Measurements from ENCODE around the gene CRYBG2. TPM values are rescaled to one million over a fixed set of nuclear protein-coding genes. Genes with fewer than 3 reads are reported as not detected.

The CRYBG2 gene
- total RNA-seq, 1 experiment from 2014 or later: 21.1 TPM

DNA sequence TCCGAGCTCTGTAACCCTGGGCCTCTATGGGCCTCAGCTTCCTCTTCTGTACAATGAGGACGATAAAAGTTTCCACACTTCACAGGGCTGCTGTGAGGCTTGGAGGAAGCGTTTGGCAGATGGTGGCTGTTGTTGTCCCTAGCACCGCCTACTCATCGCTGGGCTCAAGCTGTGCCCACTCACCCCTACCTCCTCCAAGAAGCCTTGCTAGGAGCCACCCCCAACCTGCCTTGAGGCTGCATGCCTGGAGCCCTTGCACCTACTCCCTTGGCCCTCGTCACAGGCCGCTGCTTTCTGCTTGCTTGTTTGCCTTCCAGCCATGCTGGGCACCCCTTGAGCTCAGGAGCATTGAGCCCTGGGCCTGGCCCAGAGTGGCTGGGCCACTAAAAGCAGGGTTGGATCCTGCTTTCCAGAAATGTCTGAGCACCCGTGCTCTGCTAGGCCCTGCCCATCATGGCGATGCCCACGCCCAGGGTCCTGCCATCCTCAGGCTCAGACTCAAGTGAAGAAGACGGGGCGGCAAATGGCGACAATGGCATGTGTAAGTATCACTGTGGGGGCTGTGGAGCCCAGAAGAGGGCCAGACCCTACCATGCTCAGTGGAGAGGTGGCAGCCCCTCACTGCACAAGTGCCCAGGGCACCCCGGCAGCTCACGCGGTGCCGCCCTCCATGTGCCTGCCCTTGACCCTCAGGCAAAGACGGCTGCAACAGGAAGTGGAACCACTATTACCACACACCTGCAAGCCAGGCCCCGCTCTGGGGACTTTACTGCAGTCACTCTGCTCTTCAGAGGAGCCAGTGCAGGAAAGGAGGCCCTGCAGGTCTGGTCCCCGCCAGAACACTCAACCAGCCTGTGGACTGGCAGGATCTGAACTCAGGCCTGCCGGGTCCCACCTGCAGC, 64.5 kb downstream of the CRYBG2 start (continued):
- no peak for TF ChIP-seq ZNF281 (CRISPR knock-in tag; IDR thresholded peaks at IDR 0.05)
- TF ChIP-seq MXD4 (CRISPR knock-in tag; IDR thresholded peaks at IDR 0.05; ENCODE audit: borderline replicate concordance): no peak
- no peak for TF ChIP-seq MLX (CRISPR knock-in tag; IDR thresholded peaks at IDR 0.05)
- no peak for TF ChIP-seq ZNF138 (CRISPR knock-in tag; conservative IDR thresholded peaks at IDR 0.05)
- no peak for TF ChIP-seq E2F1 (CRISPR knock-in tag; IDR thresholded peaks at IDR 0.05)

DNA sequence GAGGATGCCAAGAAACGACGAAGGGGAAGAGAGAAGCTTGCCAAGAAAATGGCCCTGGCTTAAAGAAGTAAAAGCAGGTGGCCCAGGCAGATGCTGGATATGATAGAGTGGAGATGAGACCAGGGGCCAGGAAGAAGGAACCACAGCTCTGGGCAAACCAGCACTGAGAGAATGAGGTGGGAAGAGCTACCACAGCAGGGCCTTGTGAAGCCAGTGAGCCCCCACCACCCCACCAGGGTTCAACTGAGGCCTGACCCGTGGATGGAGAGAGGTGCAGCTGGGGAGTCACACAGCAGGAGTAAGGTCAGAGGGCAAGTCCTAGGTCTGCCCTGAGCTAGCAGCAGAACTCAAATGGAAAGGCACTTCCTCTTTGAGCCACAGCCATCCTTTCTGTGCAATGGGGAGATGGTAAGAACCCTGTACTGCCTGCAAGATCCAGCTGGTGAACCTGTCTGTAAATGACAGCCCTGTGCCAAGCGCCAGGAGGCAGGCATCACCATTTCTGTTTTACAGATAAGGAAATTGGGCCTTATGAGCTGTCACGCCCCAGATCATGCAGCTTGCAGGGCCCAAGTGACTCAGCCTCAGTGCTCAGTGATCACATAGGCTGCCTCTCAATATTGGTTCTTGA, 65.5 kb downstream of the CRYBG2 start:
- Mint-ChIP-seq H3K27me3 (ENCODE audit: low read depth) (no peaks in the 10 kb centered on the region; the same call in 1 of the 2 replicates), H3K4me3 (no peak overlapping the region), H3K36me3 (no peaks in the 10 kb centered on the region), H3K27ac (no peak overlapping the region), H3K4me1 (peaks cover 30% of the 10 kb centered on the region), H3K9me3 (no peaks in the 10 kb centered on the region)
- ChIA-PET POLR2A (interaction anchor here (0.6 kb wide), 1 partner anchor 43 kb away, joined by 3 read pairs; no protein-coding TSS in a partner anchor), CTCF (interaction anchor here (0.9 to 11.1 kb wide), 10 partner anchors 9 to 252 kb away, joined by 3 to 306 read pairs (median 4); partner anchors contain the start of genes CATSPER4, CD52, CEP85 and SH3BGRL3)
- no peak for TF ChIP-seq ZNF138 (CRISPR knock-in tag; conservative IDR thresholded peaks at IDR 0.05)
- TF ChIP-seq, protein P1, sequence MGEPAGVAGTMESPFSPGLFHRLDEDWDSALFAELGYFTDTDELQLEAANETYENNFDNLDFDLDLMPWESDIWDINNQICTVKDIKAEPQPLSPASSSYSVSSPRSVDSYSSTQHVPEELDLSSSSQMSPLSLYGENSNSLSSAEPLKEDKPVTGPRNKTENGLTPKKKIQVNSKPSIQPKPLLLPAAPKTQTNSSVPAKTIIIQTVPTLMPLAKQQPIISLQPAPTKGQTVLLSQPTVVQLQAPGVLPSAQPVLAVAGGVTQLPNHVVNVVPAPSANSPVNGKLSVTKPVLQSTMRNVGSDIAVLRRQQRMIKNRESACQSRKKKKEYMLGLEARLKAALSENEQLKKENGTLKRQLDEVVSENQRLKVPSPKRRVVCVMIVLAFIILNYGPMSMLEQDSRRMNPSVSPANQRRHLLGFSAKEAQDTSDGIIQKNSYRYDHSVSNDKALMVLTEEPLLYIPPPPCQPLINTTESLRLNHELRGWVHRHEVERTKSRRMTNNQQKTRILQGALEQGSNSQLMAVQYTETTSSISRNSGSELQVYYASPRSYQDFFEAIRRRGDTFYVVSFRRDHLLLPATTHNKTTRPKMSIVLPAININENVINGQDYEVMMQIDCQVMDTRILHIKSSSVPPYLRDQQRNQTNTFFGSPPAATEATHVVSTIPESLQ (CRISPR knock-in tag; IDR thresholded peaks at IDR 0.05): no peak
- no peak for TF ChIP-seq FOXJ3 (CRISPR knock-in tag; IDR thresholded peaks at IDR 0.05; ENCODE audit: borderline replicate concordance)
- no peak for TF ChIP-seq E2F4 (CRISPR knock-in tag; IDR thresholded peaks at IDR 0.05; ENCODE audit: borderline replicate concordance, low read depth)
- no peak for TF ChIP-seq TP53 (CRISPR knock-in tag; IDR thresholded peaks at IDR 0.05)
- TF ChIP-seq SOX15 (CRISPR knock-in tag; IDR thresholded peaks at IDR 0.05): no peak
- TF ChIP-seq CBFB (CRISPR knock-in tag; IDR thresholded peaks at IDR 0.05; ENCODE audit: low read depth): no peak
- no peak for TF ChIP-seq TEAD4 (CRISPR knock-in tag; IDR thresholded peaks at IDR 0.05)
- TF ChIP-seq NFYB (CRISPR knock-in tag; conservative IDR thresholded peaks at IDR 0.05; ENCODE audit: low read depth): no peak
- no peak for DNase-seq (ENCODE audit: low spot score)
- ATAC-seq: no peak

All from WTC11 (cell line).